Fibroblast of upper back skin (primary cell): ENCODE results near the gene PCDHGA12.

ENCODE experiments used
- DNase-seq: peaks from one replicate; pipeline ENCODE4 v3.0.0-alpha.2; 2013

PCDHGA12 gene

GRCh38 chr5:141441571-141442170 lies 11.4 kb downstream of the PCDHGA12 start:
- DNase-seq, result no peak

GRCh38 chr5:141465351-141465750 lies 35.0 kb downstream of the PCDHGA12 start:
- DNase-seq, result peak; percentile 37

DNA sequence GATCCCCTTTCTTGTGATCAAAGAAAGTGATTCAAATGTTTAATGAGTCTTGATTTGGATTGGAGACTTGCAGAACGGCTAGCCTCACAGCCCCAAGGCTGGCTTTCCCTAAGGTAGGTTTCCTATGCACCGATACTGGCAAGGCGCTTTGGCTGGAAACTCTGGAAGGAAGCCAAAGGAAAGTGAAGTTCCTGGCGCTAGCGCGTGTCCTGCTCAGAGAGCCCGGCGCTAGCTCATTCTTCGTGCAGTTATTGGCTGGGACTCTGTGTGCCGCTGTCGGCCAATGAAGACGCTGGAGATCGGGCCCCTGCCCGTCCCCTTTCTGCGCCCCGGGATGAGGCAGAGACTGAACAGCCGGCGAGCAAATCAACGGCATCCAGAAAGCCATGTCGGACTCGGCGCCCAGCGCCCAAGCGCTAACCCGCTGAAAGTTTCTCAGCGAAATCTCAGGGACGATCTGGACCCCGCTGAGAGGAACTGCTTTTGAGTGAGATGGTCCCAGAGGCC lies 45.4 kb downstream of the PCDHGA12 start, which contains the start of gene PCDHGC3:
Gene PCDHGC3 (plus strand): TSS at position 342 of the 507 bp plus-strand sequence. CDS start 151 bp downstream, at position 493.
- peak; percentile 97 for DNase-seq

DNA sequence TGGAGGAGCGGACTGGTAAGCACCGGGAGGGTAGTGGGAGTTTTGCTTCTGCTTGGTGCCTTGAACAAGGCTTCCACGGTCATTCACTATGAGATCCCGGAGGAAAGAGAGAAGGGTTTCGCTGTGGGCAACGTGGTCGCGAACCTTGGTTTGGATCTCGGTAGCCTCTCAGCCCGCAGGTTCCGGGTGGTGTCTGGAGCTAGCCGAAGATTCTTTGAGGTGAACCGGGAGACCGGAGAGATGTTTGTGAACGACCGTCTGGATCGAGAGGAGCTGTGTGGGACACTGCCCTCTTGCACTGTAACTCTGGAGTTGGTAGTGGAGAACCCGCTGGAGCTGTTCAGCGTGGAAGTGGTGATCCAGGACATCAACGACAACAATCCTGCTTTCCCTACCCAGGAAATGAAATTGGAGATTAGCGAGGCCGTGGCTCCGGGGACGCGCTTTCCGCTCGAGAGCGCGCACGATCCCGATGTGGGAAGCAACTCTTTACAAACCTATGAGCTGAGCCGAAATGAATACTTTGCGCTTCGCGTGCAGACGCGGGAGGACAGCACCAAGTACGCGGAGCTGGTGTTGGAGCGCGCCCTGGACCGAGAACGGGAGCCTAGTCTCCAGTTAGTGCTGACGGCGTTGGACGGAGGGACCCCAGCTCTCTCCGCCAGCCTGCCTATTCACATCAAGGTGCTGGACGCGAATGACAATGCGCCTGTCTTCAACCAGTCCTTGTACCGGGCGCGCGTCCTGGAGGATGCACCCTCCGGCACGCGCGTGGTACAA lies 46.0 kb downstream of the PCDHGA12 start:
- peak; percentile 78 for DNase-seq

GRCh38 chr5:141477044-141477575 lies 46.8 kb downstream of the PCDHGA12 start:
- no peak for DNase-seq

DNA sequence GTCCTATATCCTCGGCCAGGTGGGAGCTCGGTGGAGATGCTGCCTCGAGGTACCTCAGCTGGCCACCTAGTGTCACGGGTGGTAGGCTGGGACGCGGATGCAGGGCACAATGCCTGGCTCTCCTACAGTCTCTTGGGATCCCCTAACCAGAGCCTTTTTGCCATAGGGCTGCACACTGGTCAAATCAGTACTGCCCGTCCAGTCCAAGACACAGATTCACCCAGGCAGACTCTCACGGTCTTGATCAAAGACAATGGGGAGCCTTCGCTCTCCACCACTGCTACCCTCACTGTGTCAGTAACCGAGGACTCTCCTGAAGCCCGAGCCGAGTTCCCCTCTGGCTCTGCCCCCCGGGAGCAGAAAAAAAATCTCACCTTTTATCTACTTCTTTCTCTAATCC lies 47.5 kb downstream of the PCDHGA12 start:
- no peak for DNase-seq

- DNase-seq, result peak; percentile 60
Observed at GRCh38 chr5:141478321-141478945, 48.1 kb downstream of the PCDHGA12 start.

GRCh38 chr5:141479776-141480175 lies 49.5 kb downstream of the PCDHGA12 start:
- DNase-seq, result peak; percentile 36
